Activated CD4-positive, alpha-beta T cell treated with anti-CD3 and anti-CD28 coated beads for 48 hours (primary cell): Measurements from ENCODE around the gene KANSL3.
"Not testable (repeated sequence)": the region's sequence is repeated elsewhere in the genome, so short reads cannot be mapped to it uniquely, and the experiment has no call there.

Experiments
- DNase-seq: peaks from one replicate; pipeline ENCODE4 v3.0.0-alpha.2; 2020

Gene KANSL3

GRCh38 chr2:96602330-96602823 lies 35.7 kb downstream of the KANSL3 start:
- no peak for DNase-seq

- DNase-seq = peak; percentile 40
Observed at GRCh38 chr2:96601382-96602292, 36.5 kb downstream of the KANSL3 start.

GRCh38 chr2:96599941-96600340 lies 38.2 kb downstream of the KANSL3 start:
- no peak for DNase-seq

- no peak for DNase-seq
Observed at GRCh38 chr2:96596596-96596995, 41.5 kb downstream of the KANSL3 start.

- no peak for DNase-seq
Observed at GRCh38 chr2:96594691-96595152, 43.4 kb downstream of the KANSL3 start.

GRCh38 chr2:96594282-96594681 lies 43.8 kb downstream of the KANSL3 start:
- DNase-seq = no peak

GRCh38 chr2:96591494-96591893 lies 46.6 kb downstream of the KANSL3 start:
- no peak for DNase-seq

- no peak for DNase-seq
Observed at GRCh38 chr2:96591054-96591453, 47.1 kb downstream of the KANSL3 start.

- no peak for DNase-seq
Observed at GRCh38 chr2:96587843-96588242, 50.3 kb downstream of the KANSL3 start.

GRCh38 chr2:96584017-96584416 lies 54.1 kb downstream of the KANSL3 start:
- no peak for DNase-seq

- DNase-seq = no peak
Observed at GRCh38 chr2:96580771-96581170, 57.3 kb downstream of the KANSL3 start.

- no peak for DNase-seq
Observed at GRCh38 chr2:96579422-96579821, 58.7 kb downstream of the KANSL3 start.

- no peak for DNase-seq
Observed at GRCh38 chr2:96578731-96579130, 59.4 kb downstream of the KANSL3 start.

- no peak for DNase-seq
Observed at GRCh38 chr2:96577501-96577900, 60.6 kb downstream of the KANSL3 start.

GRCh38 chr2:96575785-96576456 lies 62.2 kb downstream of the KANSL3 start:
- no peak for DNase-seq

GRCh38 chr2:96574364-96574763 lies 63.7 kb downstream of the KANSL3 start:
- DNase-seq = no peak

- no peak for DNase-seq
Observed at GRCh38 chr2:96568094-96568493, 70.0 kb downstream of the KANSL3 start.

- no peak for DNase-seq
Observed at GRCh38 chr2:96565111-96565510, 73.0 kb downstream of the KANSL3 start.

GRCh38 chr2:96564563-96564962 lies 73.5 kb downstream of the KANSL3 start:
- DNase-seq = no peak

- no peak for DNase-seq
Observed at GRCh38 chr2:96564026-96564425, 74.1 kb downstream of the KANSL3 start.

- DNase-seq = no peak
Observed at GRCh38 chr2:96558485-96558884, 79.6 kb downstream of the KANSL3 start.

GRCh38 chr2:96558061-96558460 lies 80.1 kb downstream of the KANSL3 start:
- DNase-seq = no peak

- DNase-seq = not testable (repeated sequence)
Observed at GRCh38 chr2:96557421-96557820, 80.7 kb downstream of the KANSL3 start.
